Stimulated activated CD8-positive, alpha-beta memory T cell treated with anti-CD3 and anti-CD28 coated beads, Interleukin-4, amount 100 ng/mL, for 48 hours (primary cell): ENCODE results near the gene TADA3.
A peak's percentile ranks its signal among the peaks of the same experiment; 100 is the strongest.

Experiments used
- DNase-seq: peaks from one replicate; pipeline ENCODE4 v3.0.0-alpha.2; 2020

TADA3 gene, protein sequence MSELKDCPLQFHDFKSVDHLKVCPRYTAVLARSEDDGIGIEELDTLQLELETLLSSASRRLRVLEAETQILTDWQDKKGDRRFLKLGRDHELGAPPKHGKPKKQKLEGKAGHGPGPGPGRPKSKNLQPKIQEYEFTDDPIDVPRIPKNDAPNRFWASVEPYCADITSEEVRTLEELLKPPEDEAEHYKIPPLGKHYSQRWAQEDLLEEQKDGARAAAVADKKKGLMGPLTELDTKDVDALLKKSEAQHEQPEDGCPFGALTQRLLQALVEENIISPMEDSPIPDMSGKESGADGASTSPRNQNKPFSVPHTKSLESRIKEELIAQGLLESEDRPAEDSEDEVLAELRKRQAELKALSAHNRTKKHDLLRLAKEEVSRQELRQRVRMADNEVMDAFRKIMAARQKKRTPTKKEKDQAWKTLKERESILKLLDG

DNA sequence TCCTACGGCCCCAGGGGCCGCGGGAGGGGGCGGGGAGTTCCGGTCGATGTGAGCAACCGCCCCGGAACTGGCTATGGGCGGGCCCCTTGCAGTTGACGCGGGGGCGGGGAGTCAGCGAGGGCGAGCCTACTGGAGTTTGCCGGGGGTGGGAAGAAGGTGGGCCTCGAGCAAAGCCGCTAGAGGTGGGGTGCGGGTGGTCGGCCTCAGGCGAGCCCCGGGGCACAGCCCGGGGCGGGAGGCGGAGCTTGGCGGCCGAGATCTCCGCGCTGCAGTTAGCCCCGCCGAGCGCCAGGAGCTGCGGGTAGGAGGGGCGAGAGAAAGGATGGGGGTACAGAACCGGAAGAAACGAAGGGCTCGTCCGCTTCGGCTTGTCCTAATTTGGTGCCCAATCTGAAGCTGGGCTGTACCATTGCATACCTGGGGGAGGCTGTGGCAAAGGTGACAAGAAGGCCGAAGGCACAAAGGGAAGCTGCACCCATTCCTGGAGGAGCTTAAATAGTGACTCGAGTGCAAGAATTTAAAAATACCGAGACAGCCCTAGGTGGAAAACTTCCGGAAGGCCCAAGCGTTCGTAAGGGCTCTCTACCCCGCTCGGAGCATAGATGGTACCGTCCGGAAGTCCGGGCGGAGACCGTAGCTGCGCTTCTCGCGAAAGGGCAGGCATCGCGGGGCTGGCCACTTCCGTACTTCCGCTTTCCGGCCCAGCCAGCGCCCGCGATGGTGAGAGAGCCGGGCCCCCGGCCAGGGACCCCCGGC lies at the start of gene TADA3, which contains the start of gene ARPC4:
TSS of gene TADA3 (minus strand) at position 69 of the 756 bp plus-strand sequence. CDS start 1,007 bp downstream, outside the sequence.
TSS of gene ARPC4 (plus strand) at position 678 of the 756 bp plus-strand sequence. CDS start at position 718, 40 bp downstream.
- DNase-seq, result peak; percentile 93

DNA sequence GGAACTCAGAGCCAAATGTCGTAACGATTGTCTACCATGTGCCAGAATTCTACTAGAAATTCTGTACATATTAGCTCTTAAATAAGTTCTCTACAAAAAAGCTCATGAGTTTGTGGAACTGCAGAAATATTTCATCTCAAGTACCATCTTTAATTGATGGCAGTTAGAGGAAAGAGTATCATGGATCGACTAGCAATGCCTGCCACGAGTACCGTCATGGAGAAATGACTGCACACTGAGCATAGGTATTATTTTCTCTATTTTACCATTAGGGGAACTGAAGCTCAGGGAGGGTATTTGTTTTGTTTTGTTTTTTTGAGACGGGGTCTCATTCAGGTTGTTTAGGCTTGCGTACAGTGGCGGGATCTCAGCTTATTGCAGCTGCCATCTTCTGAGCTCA lies 48.7 kb upstream of the TADA3 start:
- no peak for DNase-seq

DNA sequence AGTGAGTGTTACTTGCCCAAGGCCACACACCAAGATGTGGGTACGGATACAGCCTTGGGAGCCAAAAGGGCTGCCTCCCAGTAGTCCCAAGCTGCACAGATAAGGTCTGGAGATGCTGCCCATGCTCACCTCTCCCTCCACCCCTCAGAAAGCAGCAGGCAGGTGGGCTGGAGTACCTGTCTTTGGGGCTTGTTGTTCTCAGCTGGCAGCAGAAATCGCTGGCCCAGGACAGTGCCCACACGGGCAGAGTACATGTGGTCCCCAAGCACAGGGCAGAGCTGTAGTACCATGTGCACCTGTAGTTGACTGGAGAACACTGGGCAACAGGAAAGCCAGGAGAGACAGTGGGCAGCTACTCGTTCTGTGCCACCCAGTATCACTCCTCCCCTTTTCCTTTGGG lies 46.6 kb upstream of the TADA3 start:
- DNase-seq, result no peak

DNA sequence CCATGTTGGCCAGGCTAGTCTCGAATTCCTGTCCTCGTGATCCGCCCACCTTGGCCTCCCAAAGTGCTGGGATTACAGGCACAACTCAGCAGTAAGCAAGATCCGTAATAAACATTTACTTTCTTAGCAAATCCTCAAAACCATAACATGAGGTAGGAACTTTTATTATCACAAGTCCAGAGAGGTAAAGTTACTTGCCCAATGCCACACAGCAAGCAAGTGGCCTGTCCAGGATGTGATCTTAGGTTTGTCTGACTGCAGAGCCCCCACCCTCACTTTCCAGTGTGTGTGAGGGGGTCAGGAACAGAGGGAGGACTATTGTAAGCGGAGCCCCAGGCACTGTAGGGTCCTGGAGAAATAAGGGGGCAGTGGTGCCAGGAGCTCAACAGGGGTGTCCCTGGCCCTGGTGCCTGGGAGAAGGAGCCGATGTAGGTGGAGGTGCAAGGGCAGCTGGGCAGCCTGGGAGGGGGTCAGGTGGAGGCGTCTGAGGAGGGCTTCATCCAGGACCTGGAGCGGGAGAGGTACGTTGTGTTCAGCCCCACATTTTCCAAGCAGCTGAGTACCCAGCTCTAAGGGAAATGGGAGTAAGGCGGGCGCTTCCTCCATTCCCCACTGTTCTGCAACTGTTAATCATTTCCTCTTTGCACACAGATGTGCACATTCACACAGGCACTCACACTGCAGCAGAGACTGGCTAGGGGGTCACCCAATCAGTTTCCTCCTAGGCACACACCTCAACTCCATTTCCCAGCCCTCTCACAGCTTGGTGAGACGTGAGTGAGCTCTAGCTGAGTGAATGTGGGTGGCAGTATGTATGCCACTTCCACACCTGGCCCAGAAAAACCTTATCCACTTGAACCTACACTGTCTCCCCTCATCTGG lies 45.7 kb upstream of the TADA3 start:
- DNase-seq, result no peak

DNA sequence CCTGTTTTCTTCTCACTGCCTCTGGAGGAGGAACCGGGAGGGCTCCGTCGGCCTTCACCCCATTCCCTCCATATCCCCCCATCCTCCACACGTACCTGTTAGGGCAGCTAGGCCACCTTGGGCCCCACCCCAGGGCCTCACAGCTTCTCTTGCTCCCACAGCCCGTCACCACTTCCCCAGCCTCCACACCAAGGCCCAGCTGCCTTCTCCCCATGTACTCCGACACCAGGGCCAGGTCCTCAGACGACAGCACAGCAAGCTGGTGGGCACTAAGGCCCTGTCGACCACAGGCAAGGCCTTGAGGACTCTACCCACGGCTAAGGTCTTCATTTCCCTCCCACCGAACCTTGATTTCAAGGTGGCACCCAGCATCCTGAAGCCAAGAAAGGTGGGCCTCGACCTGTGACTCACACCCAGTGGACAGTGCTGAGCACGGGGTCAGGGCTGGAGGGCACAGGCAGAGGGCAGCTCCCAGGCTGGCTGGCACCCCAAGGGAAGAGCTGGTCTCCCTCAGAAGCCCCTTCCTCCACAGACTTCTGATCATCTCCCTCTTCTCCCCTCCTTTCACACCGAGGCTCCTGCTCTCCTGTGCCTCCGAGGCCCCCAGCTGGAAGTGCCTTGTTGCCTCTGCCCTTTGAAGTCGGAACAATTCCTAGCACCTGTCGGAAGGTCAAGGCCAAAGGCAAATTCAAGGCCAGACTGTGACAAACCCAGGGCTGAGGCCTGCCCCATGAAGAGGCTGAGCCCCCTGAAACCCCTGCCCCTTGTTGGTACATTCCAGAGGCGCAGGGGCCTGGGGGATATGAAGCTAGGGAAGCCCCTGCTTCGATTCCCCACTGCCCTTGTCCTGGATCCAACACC lies 42.5 kb upstream of the TADA3 start:
- no peak for DNase-seq

DNA sequence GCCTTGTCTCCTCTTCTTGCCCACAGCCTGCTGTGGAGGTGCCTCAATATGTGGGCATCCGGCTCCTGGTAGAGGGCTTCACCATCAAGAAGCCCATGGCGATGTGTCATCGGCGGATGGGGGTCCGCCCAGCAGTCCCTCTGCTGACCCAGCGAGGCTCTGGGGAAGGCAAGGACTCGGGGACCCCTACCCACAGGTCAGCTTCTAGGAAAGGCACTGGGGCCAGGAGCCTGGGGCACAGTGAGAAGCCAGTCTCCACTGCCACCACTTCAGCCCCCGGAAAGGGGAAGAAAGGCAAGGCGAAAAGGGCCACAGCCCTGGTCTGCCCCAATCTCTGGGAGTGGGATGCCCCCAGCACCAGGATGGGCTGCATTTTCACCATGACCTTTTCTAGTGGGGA lies 40.8 kb upstream of the TADA3 start:
- DNase-seq, result no peak

DNA sequence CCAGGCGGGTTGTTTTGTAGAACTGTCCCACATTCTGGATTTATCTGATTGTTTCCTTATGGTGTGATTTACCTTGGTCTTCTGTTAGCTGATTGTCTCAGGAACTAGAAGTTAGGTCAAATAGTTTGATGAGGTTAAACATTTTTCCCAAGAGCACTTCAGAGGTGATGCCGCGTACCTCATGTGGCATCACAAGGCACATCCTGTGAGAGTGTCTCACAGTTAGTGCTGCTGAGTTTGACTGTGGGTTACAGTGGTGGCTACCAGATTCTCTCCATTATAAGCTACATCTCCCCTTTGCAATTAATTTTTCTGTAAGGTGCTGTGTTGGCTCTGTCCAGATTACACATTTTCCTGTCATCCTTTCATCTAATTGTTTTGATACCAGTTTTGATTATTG lies 39.0 kb upstream of the TADA3 start:
- DNase-seq, result no peak

DNA sequence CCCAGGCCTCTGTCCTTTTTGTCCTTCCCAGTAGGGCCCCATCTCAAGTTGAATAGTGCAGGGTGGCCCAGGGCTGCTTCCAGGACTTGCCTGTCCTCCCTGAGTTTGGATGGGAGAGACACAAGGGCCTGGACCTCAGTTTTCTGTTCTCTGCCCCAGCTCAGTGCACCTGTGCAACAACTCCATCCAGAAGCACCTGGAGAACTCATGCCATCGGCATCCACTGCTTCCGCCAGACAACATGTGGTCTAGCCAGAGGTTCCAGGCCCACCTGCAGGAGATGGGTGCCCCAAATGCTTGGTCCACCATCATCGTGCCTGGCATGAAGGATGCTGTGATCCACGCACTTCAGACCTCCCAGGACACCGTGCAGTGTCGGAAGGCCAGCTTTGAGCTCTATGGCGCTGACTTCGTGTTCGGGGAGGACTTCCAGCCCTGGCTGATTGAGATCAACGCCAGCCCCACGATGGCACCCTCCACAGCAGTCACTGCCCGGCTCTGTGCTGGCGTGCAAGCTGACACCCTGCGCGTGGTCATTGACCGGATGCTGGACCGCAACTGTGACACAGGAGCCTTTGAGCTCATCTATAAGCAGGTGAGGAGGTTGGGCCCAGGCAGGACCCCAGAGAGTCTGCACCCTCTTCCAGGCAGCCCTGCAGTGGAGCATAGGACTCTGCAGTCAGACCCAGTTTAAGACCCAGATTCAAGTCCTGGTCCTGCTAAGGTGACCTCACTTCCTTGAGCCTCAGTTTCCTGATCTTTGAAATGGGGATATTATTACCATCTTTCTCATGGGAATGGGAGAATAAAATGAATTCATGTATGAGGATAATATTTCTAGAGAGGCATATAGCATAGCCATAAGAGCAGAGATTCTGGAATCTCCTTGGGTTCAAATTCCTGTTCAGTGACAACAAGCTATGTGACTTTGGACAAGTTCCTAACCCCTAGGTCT lies 36.8 kb upstream of the TADA3 start:
- DNase-seq, result no peak

DNA sequence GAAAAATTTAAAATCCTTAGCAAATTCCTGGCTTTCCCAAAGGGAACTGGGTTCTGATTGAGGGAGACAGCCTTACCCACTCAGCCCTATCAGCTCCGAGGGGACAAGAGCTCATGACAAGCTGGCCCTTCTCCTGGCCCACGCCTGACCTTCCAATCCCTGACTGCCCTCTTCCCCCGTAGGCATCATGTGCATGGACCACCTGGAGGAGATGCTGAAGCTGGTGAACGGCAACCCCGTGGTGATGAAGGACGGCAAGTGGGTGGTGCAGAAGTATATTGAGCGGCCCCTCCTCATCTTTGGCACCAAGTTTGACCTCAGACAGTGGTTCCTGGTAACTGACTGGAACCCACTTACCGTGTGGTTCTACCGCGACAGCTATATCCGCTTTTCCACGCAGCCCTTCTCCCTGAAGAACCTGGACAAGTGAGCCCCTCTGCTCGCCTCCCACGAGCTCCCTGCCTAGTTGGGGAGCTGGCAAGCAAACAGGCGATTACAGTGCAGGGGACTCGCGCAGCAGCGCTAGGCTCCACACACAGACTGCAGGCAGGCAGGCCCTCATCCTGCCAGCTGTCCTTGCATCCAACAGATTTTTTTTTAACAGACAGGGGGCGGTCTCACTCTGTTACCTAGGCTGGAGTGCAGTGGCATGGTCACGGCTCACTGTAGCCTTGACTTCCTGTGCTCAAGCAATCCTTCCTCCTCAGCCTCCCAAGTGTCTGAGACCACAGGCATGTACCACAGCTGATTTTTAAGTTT lies 34.7 kb upstream of the TADA3 start:
- no peak for DNase-seq

DNA sequence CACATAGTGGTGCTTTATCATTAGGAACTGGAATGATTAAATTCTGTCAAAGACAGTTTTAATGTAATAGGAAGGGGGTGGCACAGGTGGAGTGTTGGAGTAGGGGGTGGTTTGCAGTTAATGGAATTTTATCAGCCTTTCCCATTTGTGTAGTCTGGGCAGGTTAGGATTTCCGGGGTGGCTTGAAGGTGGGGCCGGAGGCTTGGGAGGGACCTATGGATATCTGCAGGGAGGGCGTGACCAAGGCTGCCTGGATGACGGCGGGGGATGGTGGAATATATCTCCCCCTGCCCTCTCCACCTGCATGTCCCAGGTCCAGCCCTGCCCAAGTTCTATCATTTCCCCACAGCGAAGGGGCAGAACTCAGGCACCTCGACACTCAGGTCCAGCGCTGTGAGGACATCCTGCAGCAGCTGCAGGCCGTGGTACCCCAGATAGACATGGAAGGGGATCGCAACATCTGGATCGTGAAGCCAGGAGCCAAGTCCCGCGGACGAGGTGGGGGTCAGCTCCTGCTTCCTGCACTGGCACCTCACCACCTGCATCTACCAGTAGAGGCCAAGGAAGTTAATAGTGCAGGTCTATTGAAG lies 33.3 kb upstream of the TADA3 start:
- no peak for DNase-seq

DNA sequence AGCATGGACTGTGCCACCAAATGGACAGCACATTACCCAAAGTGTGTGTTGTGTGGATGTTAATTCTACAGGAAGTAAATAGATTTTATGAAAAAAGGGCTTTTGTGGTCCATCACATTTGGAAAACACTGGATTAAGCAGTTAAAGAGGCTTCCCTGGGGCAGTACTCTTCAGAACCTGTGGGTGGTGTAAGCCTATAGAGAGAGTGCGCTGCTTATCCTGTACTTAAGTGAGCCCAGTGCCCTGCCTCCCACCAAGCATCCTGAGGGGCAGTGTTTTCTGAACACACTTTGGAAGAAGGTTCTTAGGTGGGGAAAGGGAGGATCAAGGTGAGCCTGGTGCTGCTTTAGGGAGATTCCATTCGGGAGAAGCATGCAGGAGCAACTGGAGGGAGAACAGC lies 28.7 kb upstream of the TADA3 start:
- DNase-seq, result no peak

DNA sequence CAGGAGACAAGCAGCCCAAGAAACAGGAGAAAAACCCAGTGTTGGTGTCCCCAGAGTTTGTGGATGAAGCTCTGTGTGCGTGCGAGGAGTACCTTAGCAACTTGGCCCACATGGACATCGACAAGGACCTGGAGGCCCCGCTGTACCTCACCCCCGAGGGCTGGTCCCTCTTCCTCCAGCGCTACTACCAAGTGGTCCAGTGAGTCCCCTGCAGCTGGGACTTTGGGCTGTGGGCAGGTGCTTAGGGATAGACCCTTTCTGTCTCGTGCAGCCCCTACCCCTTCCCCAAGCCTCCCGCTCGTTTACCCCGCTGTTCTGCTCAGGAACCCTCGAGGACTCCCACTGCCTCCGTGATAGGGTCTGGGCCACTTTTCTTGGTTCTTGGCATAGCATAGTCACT lies 28.3 kb upstream of the TADA3 start:
- no peak for DNase-seq

DNA sequence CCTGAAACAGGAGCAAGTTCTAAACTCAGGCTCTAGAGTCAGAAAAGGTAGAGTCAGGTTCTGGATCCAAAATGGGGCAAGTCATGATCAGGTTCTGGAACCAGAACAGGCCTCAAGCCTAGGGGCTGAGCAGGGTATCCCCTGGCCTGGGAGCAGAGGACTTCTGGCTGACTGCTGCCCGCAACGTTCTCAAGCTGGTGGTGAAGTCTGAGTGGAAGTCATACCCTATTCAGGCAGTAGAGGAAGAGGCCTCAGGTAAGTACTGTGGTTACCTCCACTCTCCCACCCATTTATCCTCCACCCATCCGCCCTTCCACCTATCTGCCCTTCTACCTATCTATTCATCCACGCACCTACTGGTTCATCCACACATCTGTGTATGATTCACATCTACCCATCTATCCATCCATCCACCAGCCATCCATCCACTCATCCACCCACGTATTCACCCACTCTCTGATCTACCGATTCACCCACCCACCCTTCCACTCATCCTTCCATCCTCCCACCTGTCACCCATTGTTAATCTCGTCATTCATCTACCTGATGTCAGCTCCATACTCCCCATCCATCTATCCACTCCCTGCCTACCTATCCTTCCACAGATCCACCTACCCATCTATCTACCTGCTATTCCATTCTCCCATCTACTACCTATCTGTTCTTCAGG lies 26.5 kb upstream of the TADA3 start:
- DNase-seq, result no peak

DNA sequence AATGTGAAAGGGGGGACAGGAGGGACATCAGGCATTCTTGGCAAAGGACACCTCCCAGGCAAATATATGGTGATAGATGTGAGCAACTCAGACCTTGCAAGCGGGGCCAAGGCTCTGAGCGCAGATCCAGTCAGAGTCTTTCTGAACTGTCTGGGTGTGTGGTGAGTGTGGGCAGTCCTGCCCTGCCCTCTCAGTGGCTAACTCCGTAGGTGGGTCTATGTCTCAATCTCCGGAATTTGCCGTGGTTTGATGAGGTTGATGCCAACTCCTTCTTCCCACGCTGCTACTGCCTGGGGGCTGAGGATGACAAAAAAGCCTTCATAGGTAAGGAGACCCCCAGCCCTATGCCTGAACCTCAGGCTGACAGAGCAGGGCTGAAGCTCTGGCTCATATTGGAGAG lies 25.2 kb upstream of the TADA3 start:
- no peak for DNase-seq

DNA sequence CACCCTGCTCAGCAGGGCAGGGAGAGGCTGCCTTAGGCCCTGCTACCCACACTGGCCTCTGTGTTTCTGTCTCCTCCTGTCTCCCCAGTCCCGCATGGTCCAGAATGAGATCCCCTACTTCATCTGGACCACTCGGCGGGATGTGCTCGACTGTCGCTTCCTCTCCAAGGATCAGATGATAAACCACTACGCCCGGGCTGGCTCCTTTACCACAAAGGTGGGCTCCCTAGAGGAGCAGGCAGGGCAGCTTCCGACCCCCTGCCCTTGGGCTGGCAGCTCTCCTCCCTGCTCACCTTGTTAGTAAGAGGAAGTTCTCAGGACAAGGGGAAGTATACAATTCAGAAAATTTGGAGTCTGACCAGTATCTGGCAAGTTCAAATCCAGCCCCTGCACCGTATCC lies 23.7 kb upstream of the TADA3 start:
- no peak for DNase-seq

DNA sequence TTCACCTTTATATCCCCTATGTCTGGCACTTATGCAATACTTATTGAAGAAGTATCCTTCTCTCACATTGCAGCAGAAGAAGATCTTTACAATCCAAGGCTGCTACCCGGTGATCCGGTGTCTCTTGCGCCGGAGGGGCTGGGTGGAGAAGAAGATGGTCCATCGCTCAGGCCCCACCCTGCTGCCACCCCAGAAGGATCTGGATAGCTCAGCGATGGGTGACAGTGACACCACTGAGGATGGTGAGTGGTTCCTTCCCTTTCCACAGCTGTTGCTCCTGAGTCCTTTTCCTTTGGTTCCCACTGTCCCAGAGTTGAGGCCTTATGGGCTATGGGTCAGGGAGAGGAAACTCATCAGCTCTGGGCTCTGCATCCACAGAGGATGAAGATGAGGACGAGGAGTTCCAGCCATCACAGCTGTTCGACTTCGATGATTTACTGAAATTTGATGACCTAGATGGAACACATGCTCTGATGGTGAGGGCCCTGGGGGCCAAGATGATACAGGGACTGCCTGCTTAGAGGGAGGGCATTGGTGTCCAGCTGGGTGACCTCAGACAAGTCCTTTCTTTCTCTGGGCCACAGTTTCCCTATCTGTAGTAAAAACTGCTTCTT lies 20.7 kb upstream of the TADA3 start:
- no peak for DNase-seq

DNA sequence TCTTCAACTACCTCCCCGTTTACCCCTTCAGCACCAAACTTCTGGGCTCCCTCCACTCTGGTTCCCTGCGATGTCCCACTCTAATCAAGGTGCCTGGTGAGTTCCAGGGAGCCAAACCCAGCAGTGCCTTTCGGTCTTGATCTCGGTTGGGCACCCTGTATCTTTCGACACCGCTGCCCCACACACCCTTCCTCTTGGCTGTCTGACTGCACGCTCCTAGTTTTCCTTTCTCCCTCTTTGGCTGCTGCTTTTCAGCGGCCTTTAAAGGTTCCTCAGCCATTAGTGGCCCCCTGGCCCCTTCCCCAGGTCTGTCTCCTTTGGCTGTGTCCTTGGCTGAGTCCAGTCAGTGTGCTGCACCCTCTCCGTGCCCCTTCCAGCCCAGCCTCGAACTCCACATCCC lies 18.6 kb upstream of the TADA3 start:
- no peak for DNase-seq

DNA sequence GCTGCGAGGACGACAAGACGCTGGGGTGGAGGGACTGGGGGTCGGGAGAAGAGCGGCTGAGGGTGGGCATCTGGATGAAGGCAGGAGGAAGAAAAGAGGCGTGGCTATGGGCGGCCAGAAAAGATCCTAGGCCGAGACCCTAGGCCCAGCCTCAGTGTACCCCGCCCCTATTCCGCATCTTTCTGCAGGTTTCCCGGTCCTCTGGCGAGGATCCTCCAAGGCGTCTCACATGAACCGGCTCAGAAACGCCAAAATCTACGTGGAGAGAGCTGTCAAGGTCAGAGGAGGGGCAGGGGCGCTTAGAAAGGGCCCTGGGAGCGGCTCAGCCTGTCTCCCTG lies 18.1 kb upstream of the TADA3 start:
- no peak for DNase-seq
